ENCODE data around the gene SULF2. TPM values are rescaled to one million over a fixed set of nuclear protein-coding genes. Genes with fewer than 3 reads are reported as not detected.

Gene SULF2
- total and polyA plus RNA-seq, 9 of the 15 experiments (the other 6 are each of a cell fraction or from before 2014, with no cell fraction given), result 0.33 TPM; not detected in 8

GRCh38 chr20:47703748-47704147 lies 81.5 kb downstream of the SULF2 start:
- POLR2A ChIA-PET, result no interaction called here
- 0% methylated on average over 5 of the region's 5 CpGs for WGBS (ENCODE audit: insufficient coverage, low coverage, missing lambda C conversion rate)
- CTCF ChIA-PET (ENCODE audit: low intra/inter-chr PET ratio), result no interaction called here
- BruUV-seq (replicated peaks), result no TSS peak
- no peaks in the 10 kb centered on the region for H3K36me3 ChIP-seq (ENCODE audit: control insufficient read depth, insufficient read depth, low read length)
- intact Hi-C loops (cut with micrococcal nuclease), result no loop called here
- H3K4me2 ChIP-seq (ENCODE audit: insufficient read depth, low read length), result no peak overlapping the region
- no peaks in the 10 kb centered on the region for H3K9me3 ChIP-seq (replicated peaks; ENCODE audit: control insufficient read depth, insufficient read depth, low read depth, low read length)
- no peak overlapping the region for H3K27ac ChIP-seq (ENCODE audit: extremely low read depth, low read depth, low read length)
- peaks cover 6% of the 10 kb centered on the region; the same call in 1 of the 2 replicates for H4K20me1 ChIP-seq (replicated peaks; ENCODE audit: control insufficient read depth, insufficient read depth, low read length)
- H3K9me1 ChIP-seq (ENCODE audit: control insufficient read depth, insufficient read depth, low read length), result no peaks in the 10 kb centered on the region
- in situ Hi-C loops (cut with MboI), result no loop called here
- H2AFZ ChIP-seq (ENCODE audit: low read depth, low read length), result no peak overlapping the region
- no peak for DNase-seq (ENCODE audit: extremely low read depth in 1 of 4, low spot score in 3 of 4)
- H3K9ac ChIP-seq (ENCODE audit: insufficient read depth in 1 of 2, low read depth in 2 of 2, low read length in 2 of 2), result no peak overlapping the region
- ATAC-seq, result no peak
- FAIRE-seq, result no peak
- H3K4me3 ChIP-seq, result no peak overlapping the region
- no peaks in the 10 kb centered on the region for H3K79me2 ChIP-seq (ENCODE audit: control insufficient read depth, insufficient read depth, low read length)
- H3K27me3 ChIP-seq (ENCODE audit: control insufficient read depth in 2 of 2, insufficient read depth in 2 of 2, low read length in 2 of 2), result peaks cover 37 to 73% of the 10 kb centered on the region in 2 experiments
- H3K4me1 ChIP-seq (replicated peaks in 1 of 2; ENCODE audit: control insufficient read depth in 2 of 2, insufficient read depth in 2 of 2, low read length in 2 of 2), result no peaks in the 10 kb centered on the region; a peak in 1 of 5 replicates
- TF ChIP-seq TSC22D4 (tag; IDR thresholded peaks at IDR 0.05) (no peak), ZNF707 (CRISPR knock-in tag; conservative IDR thresholded peaks at IDR 0.05) (no peak), E2F8 (IDR thresholded peaks at IDR 0.05; ENCODE audit: low read depth, partially characterized antibody) (no peak), ATF7 (IDR thresholded peaks at IDR 0.05) (peak; percentile 93), SMAD1 (IDR thresholded peaks at IDR 0.05; ENCODE audit: low read depth, low read length, partially characterized antibody) (no peak), CEBPB (tag; IDR thresholded peaks at IDR 0.05) (no peak), PHF8 (IDR thresholded peaks at IDR 0.05; ENCODE audit: borderline replicate concordance, low read length) (no peak)
- TF ChIP-seq, protein P1, sequence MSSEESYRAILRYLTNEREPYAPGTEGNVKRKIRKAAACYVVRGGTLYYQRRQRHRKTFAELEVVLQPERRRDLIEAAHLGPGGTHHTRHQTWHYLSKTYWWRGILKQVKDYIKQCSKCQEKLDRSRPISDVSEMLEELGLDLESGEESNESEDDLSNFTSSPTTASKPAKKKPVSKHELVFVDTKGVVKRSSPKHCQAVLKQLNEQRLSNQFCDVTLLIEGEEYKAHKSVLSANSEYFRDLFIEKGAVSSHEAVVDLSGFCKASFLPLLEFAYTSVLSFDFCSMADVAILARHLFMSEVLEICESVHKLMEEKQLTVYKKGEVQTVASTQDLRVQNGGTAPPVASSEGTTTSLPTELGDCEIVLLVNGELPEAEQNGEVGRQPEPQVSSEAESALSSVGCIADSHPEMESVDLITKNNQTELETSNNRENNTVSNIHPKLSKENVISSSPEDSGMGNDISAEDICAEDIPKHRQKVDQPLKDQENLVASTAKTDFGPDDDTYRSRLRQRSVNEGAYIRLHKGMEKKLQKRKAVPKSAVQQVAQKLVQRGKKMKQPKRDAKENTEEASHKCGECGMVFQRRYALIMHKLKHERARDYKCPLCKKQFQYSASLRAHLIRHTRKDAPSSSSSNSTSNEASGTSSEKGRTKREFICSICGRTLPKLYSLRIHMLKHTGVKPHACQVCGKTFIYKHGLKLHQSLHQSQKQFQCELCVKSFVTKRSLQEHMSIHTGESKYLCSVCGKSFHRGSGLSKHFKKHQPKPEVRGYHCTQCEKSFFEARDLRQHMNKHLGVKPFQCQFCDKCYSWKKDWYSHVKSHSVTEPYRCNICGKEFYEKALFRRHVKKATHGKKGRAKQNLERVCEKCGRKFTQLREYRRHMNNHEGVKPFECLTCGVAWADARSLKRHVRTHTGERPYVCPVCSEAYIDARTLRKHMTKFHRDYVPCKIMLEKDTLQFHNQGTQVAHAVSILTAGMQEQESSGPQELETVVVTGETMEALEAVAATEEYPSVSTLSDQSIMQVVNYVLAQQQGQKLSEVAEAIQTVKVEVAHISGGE (CRISPR knock-in tag; IDR thresholded peaks at IDR 0.05), result peak in 1 of 3 experiments; percentile 37; a peak in 2 of 6 replicates
